ENCODE data around the gene ESPN.

ESPN gene

DNA sequence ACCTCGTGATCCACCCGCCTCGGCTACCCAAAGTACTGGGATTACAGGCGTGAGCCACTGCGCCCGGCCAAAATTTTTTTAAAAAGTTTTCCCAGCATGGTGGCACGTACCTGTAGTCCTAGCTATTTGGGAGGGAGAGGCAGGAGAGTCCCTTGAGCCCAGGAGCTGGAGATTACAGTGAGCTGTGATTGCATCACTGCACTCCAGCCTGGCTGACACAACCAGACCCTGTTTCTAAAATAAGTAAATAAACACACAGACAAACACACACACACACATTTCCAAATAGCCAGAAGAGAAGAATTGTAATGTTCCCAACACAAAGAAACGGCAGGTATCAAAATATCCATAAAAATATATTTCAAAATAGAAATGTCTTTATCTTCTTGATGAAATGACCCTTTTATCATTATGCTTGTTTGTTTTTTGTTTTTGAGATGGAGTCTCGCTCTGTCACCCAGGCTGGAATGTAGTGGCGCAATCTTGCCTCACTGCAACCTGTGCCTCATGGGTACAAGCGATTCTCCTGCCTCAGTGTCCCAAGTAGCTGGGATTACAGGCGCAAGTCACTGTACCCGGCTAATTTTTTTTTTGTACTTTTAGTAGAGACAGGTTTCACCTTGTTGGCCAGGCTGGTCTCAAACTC, 14.2 kb upstream of the ESPN start:
- Histone ChIP-seq H3K4me3 (ENCODE audit: low read length) (no peak overlapping the region), H3K4me1 (ENCODE audit: insufficient read depth, low read length) (peaks cover 8% of the 10 kb centered on the region; the same call in 1 of the 2 replicates), H3K36me3 (ENCODE audit: insufficient read depth, low read length) (no peaks in the 10 kb centered on the region), H3K9me3 (ENCODE audit: insufficient read depth, low read depth, low read length) (no peaks in the 10 kb centered on the region), H3K9ac (ENCODE audit: low read depth, low read length) (no peak overlapping the region), H3K27ac (ENCODE audit: low read depth, low read length) (no peak overlapping the region), H3K27me3 (ENCODE audit: insufficient read depth, low read length) (peaks cover 33% of the 10 kb centered on the region)
- WGBS: 93% methylated on average over 12 of the region's 13 CpGs

GRCh38 chr1:6412896-6413295, 11.7 kb upstream of the ESPN start:
- peaks cover 56% of the 10 kb centered on the region for H3K27me3 ChIP-seq (ENCODE audit: insufficient read depth, low read length)
- WGBS: 88% methylated on average over 6 of the region's 6 CpGs

GRCh38 chr1:6414443-6414844, 10.1 kb upstream of the ESPN start:
- Histone ChIP-seq H3K9me3 (ENCODE audit: insufficient read depth, low read depth, low read length) (no peaks in the 10 kb centered on the region), H3K27ac (ENCODE audit: low read depth, low read length) (no peak overlapping the region), H3K9ac (ENCODE audit: low read depth, low read length) (no peak overlapping the region), H3K36me3 (ENCODE audit: insufficient read depth, low read length) (no peaks in the 10 kb centered on the region), H3K4me1 (ENCODE audit: insufficient read depth, low read length) (peaks cover 9% of the 10 kb centered on the region; the same call in 1 of the 2 replicates), H3K4me3 (ENCODE audit: low read length) (no peak overlapping the region), H3K27me3 (ENCODE audit: insufficient read depth, low read length) (peaks cover 72% of the 10 kb centered on the region)
- WGBS: 10% methylated on average over 15 of the region's 15 CpGs

More at GRCh38 chr1:6412896-6413295, 11.7 kb upstream of the ESPN start:
- no peak overlapping the region for H3K4me3 ChIP-seq (ENCODE audit: low read length)
- H3K4me1 ChIP-seq (ENCODE audit: insufficient read depth, low read length): peaks cover 9% of the 10 kb centered on the region; the same call in 1 of the 2 replicates
- no peaks in the 10 kb centered on the region for H3K9me3 ChIP-seq (ENCODE audit: insufficient read depth, low read depth, low read length)
- no peak overlapping the region for H3K9ac ChIP-seq (ENCODE audit: low read depth, low read length)
- H3K36me3 ChIP-seq (ENCODE audit: insufficient read depth, low read length): no peaks in the 10 kb centered on the region
- H3K27ac ChIP-seq (ENCODE audit: low read depth, low read length): no peak overlapping the region

DNA sequence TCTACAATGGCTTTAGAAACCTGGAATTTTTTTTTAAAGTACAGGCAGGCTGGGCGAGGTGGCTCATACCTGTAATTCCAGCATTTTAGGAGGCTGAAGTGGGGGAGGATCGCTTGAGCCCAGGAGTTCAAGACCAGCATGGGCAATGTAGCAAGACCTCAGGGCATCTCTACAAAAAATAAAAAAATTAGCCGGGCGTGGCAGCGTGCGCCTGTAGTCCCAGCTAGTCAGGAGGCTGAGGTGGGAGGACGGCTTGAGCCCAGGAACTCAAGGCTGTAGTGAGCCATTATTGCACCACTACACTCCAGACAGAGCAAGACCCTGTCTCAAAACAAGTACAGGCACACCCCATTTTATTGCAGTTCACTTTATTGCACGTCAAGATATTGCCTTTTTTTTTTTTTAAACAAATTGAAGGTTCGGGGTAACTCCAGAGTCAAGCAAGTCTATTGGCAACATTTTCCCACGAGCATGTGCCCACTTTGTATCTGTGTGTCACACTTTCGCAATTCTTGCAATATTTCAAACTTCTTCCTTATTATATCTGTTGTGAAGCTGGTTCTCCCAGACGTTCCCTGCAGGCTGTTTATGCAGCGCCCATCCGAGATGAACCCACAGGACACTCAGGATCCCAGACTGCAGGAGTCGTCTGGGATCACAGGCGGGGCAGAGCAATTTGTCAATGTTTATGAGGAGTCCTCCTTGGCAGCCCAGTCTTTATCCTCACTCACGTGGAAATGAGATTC, 9.5 kb upstream of the ESPN start:
- Histone ChIP-seq H3K4me3 (ENCODE audit: low read length) (no peak overlapping the region), H3K27ac (ENCODE audit: low read depth, low read length) (no peak overlapping the region), H3K27me3 (ENCODE audit: insufficient read depth, low read length) (peaks cover 78% of the 10 kb centered on the region), H3K9me3 (ENCODE audit: insufficient read depth, low read depth, low read length) (no peaks in the 10 kb centered on the region), H3K4me1 (ENCODE audit: insufficient read depth, low read length) (peaks cover 9% of the 10 kb centered on the region; the same call in 1 of the 2 replicates), H3K36me3 (ENCODE audit: insufficient read depth, low read length) (no peaks in the 10 kb centered on the region), H3K9ac (ENCODE audit: low read depth, low read length) (no peak overlapping the region)
- 82% methylated on average over 17 of the region's 17 CpGs for WGBS

DNA sequence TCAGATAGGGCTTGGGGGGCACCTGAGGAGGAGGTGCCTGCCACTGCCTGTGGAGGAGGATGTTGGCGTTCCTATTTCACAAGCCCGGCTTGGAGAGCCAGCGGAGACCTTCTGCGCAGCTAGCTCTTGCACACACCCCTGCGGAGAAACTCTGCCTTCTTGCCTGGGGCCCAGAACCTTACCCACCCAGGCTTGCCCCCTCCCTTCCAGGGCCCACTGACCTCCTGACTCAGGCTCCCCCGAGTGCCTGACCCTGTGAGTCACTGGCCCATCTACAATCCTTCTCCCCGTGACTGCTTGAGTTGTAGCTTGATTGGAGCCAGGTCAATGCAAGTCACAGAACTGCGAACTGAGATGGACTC, 8.3 kb upstream of the ESPN start:
- peaks cover 86% of the 10 kb centered on the region for H3K27me3 ChIP-seq (ENCODE audit: insufficient read depth, low read length)
- H3K27ac ChIP-seq (ENCODE audit: low read depth, low read length): no peak overlapping the region
- no peaks in the 10 kb centered on the region for H3K36me3 ChIP-seq (ENCODE audit: insufficient read depth, low read length)
- WGBS: 81% methylated on average over 8 of the region's 8 CpGs
- no peak overlapping the region for H3K4me3 ChIP-seq (ENCODE audit: low read length)
- peaks cover 14% of the 10 kb centered on the region; the same call in 1 of the 2 replicates for H3K4me1 ChIP-seq (ENCODE audit: insufficient read depth, low read length)
- no peak overlapping the region for H3K9ac ChIP-seq (ENCODE audit: low read depth, low read length)
- no peaks in the 10 kb centered on the region for H3K9me3 ChIP-seq (ENCODE audit: insufficient read depth, low read depth, low read length)

- H3K4me3 ChIP-seq (ENCODE audit: low read length): no peak overlapping the region
- peaks cover 14% of the 10 kb centered on the region; the same call in 1 of the 2 replicates for H3K4me1 ChIP-seq (ENCODE audit: insufficient read depth, low read length)
- H3K36me3 ChIP-seq (ENCODE audit: insufficient read depth, low read length): no peaks in the 10 kb centered on the region
- H3K9me3 ChIP-seq (ENCODE audit: insufficient read depth, low read depth, low read length): no peaks in the 10 kb centered on the region
- WGBS: 94% methylated on average over 5 of the region's 5 CpGs
- no peak overlapping the region for H3K27ac ChIP-seq (ENCODE audit: low read depth, low read length)
- no peak overlapping the region for H3K9ac ChIP-seq (ENCODE audit: low read depth, low read length)
- H3K27me3 ChIP-seq (ENCODE audit: insufficient read depth, low read length): peaks cover 90% of the 10 kb centered on the region
These were observed 7.7 kb upstream of the ESPN start for GRCh38 chr1:6416906-6417305.

GRCh38 chr1:6417961-6418667, 6.5 kb upstream of the ESPN start:
- no peaks in the 10 kb centered on the region for H3K36me3 ChIP-seq (ENCODE audit: insufficient read depth, low read length)
- no peaks in the 10 kb centered on the region for H3K9me3 ChIP-seq (ENCODE audit: insufficient read depth, low read depth, low read length)
- peaks cover 97% of the 10 kb centered on the region for H3K27me3 ChIP-seq (ENCODE audit: insufficient read depth, low read length)
- no peak overlapping the region for H3K4me3 ChIP-seq (ENCODE audit: low read length)
- peaks cover 14% of the 10 kb centered on the region; the same call in 1 of the 2 replicates for H3K4me1 ChIP-seq (ENCODE audit: insufficient read depth, low read length)
- WGBS: 82% methylated on average over 8 of the region's 8 CpGs
- no peak overlapping the region for H3K27ac ChIP-seq (ENCODE audit: low read depth, low read length)
- H3K9ac ChIP-seq (ENCODE audit: low read depth, low read length): no peak overlapping the region

DNA sequence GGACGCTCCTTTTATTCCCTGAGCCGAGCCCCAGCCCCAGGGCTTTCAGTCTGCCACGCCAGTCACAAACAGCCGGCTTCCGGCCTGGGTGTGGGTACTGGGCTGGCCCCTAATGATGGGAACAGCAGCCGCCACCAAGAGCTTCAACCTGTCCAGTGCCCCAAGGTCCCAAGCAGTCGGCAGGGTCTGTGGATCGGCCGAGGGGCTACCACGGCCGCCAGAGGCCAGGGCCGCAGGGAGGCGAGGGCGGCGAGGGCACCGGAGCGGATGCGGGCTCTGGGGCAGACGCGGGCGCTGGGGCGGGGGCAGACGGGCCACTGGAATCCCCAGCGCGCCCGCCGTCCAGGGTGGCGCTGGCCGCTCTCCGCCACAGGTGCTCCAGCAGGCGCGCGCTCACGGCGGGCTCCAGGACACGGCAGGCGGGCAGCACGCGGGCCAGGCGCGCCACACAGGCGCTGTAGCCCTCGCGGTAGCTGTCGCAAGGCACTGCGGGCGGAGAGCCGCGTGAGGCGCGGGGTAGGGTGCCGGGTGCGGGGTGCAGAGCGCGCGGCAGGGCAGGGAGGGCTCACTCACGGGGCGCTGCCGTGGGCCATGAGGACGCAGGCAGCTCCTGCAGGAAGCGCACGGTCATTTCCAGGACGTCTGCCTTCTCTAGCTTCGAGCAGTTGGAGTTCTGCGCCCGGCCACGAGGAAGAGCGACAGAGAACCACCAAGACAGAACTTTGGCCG, 5.7 kb upstream of the ESPN start:
- Histone ChIP-seq H3K27me3 (ENCODE audit: insufficient read depth, low read length) (peaks cover 97% of the 10 kb centered on the region), H3K36me3 (ENCODE audit: insufficient read depth, low read length) (no peaks in the 10 kb centered on the region), H3K27ac (ENCODE audit: low read depth, low read length) (no peak overlapping the region), H3K9me3 (ENCODE audit: insufficient read depth, low read depth, low read length) (no peaks in the 10 kb centered on the region), H3K9ac (ENCODE audit: low read depth, low read length) (no peak overlapping the region; the same call in 1 of the 2 replicates), H3K4me3 (ENCODE audit: low read length) (peak overlapping the region; percentile 36), H3K4me1 (ENCODE audit: insufficient read depth, low read length) (peaks cover 14% of the 10 kb centered on the region; the same call in 1 of the 2 replicates)
- WGBS: 11% methylated on average over 69 of the region's 69 CpGs

GRCh38 chr1:6419397-6419803, 5.2 kb upstream of the ESPN start:
- Histone ChIP-seq H3K27ac (ENCODE audit: low read depth, low read length) (no peak overlapping the region), H3K4me3 (ENCODE audit: low read length) (peak overlapping the region; percentile 47), H3K36me3 (ENCODE audit: insufficient read depth, low read length) (no peaks in the 10 kb centered on the region), H3K4me1 (ENCODE audit: insufficient read depth, low read length) (peaks cover 14% of the 10 kb centered on the region; the same call in 1 of the 2 replicates), H3K9me3 (ENCODE audit: insufficient read depth, low read depth, low read length) (no peaks in the 10 kb centered on the region), H3K27me3 (ENCODE audit: insufficient read depth, low read length) (peaks cover 100% of the 10 kb centered on the region), H3K9ac (ENCODE audit: low read depth, low read length) (no peak overlapping the region)
- WGBS: 3% methylated on average over 48 of the region's 48 CpGs

DNA sequence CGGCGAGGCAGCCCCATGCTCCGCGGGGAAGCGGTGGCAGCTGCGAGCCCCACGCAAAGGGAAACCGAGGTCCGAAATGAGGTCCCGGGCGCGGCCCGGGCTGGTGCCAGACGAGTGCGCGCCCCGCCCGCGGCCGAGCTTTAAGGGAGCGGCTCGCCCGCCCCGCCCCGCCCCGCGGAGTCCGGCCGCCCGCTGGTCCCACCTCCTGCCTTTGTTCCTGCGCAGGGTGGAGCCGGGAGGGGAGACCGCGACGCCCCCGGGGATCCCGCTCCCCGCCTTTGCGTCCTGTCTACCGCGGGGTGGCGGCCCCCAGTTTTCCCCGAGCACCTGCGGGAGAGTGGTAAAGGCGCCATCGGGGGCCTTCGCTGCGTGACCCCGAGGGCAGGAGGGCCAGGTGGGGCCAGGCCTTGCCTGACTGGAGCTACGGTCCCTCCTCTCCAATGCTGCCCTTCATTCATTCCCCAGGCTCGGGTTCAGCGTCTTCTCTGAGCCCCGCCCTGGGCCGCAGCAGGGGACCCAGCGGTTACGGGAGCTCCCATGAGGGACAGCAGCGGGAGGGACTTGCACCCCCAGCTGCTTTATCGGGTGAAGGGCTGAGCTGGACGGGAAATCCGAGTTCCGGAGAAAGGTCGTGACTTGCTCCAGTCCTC, 4.6 kb upstream of the ESPN start, which contains the start of gene HES2:
TSS of gene HES2 (minus strand) at position 116 of the 650 bp plus-strand sequence. CDS start at position 17, 99 bp downstream.
- Histone ChIP-seq H3K27ac (ENCODE audit: low read depth, low read length) (no peak within 1 kb of the TSS), H3K27me3 (ENCODE audit: insufficient read depth, low read length) (peaks cover 100% of the 10 kb centered on the region), H3K4me1 (ENCODE audit: insufficient read depth, low read length) (peaks cover 10% of the 10 kb centered on the region; the same call in 1 of the 2 replicates), H3K9me3 (ENCODE audit: insufficient read depth, low read depth, low read length) (no peaks in the 10 kb centered on the region), H3K4me3 (ENCODE audit: low read length) (peak within 1 kb of the TSS; percentile 47), H3K9ac (ENCODE audit: low read depth, low read length) (no peak within 1 kb of the TSS; the same call in 1 of the 2 replicates), H3K36me3 (ENCODE audit: insufficient read depth, low read length) (no peaks in the 10 kb centered on the region)
- under 1% methylated on average over 62 of the region's 62 CpGs for WGBS

Measured in HUES64 (cell line).